Stimulated activated CD8-positive, alpha-beta memory T cell treated with anti-CD3 and anti-CD28 coated beads, Interleukin-15, amount 100 ng/mL, for 24 hours (primary cell): Measurements from ENCODE around the gene GPT2.

Source experiments
- DNase-seq: peaks from one replicate; pipeline ENCODE4 v3.0.0-alpha.2; 2020; ENCODE audit warnings: low read depth

GPT2 gene

DNA sequence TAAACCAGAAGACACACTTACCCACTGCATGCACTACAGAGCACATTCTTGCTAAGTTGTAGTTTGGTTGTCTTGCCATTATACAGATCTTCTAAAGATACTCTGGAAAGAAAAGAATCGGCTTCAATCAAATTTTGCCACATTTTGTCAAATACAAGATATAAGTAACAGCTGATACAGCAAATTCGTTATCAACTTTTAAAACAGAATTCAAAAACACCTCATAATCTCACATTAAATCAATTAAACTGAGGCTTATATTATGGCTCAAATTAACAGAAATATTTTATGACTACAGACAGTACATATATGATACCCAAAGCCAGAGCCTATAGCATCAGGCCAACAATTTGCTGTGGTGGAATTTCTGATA is 83.9 kb downstream of the GPT2 start:
- DNase-seq, result no peak

- no peak for DNase-seq
Observed at GRCh38 chr16:46970089-46970488, 85.9 kb downstream of the GPT2 start.

DNA sequence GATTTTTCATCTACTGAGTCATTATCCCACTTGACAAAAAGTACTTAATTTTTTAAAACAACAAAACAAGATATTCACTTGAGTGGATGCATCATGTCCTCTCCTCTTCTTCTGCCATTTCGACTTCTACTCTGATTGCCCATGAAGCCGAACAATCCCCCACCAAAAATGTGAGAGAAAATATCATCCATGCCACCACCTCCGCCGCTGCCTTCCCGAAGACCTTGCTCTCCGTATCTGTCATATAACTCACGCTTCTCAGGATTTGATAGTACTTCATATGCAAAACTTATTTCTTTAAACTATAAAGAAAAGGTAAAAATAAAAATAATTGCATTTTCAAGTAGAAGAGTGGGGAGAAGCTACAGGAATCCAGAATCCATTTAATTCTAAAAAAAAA is 87.1 kb downstream of the GPT2 start:
- no peak for DNase-seq

DNA sequence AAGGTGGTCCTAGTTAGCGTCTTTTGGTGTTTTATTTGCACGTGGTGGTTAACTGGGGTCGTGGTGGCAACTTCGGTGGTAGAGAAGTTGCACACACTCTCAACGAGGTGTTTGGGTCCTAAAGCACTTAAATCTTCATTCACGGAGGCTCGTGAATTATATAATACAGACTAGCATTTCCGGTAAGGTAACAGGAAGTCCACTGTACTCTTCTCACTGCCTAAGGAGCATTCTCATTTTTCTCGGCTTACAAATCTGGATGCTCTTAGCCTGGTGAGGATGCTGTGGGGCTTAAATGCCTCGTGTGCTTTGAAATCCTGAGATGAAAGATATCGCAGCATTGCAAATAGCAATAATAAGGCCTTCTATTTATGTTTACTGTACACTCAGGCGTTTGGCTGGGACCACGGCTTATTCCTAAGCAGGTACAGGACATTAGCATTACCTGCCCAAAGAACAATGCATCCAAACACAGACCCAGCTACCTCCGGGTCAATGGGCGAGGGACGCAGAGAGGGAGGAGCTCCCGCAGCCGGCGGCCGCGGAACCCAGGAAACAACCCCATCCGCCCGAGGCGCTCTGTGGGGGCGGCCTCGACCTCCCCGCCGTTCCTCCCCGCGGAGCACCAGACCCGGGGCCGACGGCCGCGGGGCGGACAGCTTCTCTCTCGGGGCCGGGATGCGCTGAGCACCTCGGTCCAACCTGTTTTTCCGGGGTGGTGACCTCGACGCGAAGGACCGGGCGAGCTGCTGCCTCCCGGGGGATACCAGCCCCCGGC is 88.5 kb downstream of the GPT2 start:
- peak; percentile 27 for DNase-seq

- DNase-seq, result peak; percentile 94
Observed at GRCh38 chr16:46973207-46973995, 89.2 kb downstream of the GPT2 start, which contains the start of gene DNAJA2. Gene DNAJA2, minus strand, starts transcription at chr16:46973674. Its CDS starts 102 bp downstream, at chr16:46973572.

DNA sequence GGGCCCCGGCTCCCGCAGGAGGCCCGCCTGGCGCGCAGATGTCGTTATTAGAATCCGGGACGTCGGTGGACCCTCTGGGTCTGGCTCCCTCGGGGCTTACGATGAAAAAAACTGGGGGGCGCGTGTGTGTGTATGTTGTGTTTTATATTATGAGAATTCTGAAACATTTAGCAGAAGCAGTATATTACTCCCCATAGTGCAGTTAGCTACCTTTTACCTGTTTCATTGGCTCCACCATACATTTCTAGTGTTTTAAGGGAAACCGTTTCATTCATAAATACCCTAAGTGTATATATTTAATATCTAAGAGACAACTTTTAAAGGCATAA is 89.8 kb downstream of the GPT2 start:
- no peak for DNase-seq

DNA sequence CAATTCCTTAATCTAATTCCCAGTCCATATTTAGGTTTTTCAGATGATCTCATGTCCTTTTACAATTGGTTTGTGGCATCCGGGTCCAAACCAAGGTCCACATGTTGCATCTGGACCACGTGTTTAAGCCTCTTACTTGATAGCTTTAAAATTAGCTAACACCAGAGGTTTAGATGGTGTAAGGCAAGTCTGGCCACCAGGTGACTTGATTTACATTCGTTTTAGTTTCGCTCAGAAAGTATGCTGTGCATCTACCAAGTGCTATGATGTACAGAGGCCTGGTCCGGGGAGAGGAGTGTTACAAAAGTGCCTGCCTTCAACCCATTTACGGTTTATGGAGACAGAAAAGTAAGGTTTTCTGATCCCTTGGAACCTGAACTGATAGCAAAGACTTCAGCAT is 90.2 kb downstream of the GPT2 start:
- no peak for DNase-seq

- no peak for DNase-seq
Observed at GRCh38 chr16:46975165-46975564, 91.0 kb downstream of the GPT2 start.

DNA sequence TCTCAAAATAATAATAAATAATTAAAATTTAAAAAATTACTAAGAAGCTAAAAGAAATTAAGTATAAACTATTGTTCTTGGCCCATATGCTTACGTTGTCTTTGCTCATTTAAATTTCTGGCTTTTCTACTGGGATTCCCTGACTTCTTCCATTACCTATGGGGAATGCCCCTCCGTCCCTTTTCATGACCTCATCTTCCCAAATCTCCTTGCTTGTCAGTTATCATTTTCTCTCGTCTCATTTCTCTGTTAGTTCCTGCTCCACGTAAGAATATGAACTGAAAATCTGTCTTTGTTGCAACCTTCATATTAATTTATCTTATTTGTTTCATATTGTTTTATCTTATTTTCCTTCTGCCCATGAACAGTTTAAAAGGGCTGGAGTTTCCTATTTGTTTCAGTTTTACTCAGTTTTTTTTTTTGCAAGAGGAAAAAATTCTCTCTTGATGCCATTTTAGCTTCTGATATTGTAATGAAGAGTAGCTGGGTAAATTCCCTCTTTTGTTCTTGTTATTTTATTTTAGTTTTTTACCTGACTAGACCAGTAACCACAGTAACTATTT is 91.8 kb downstream of the GPT2 start:
- DNase-seq, result no peak

- DNase-seq, result no peak
Observed at GRCh38 chr16:46976550-46976949, 92.4 kb downstream of the GPT2 start.
